Activated naive CD8-positive, alpha-beta T cell treated with anti-CD3 and anti-CD28 coated beads, Interleukin-2, amount 10 ng/mL, durations not matched to agents 7 days and 5 days (primary cell): ENCODE results near the gene STK17B. TPM values are rescaled to one million over a fixed set of nuclear protein-coding genes. Genes with fewer than 3 reads are reported as not detected.
"Not testable (repeated sequence)": the region's sequence is repeated elsewhere in the genome, so short reads cannot be mapped to it uniquely, and the experiment has no call there.

Experiments
- ATAC-seq: fragments of 150-1000 bp; cut with Tn5 transposase; one replicate; pipeline ENCODE4 v1.10.0; 2021; ENCODE audit warnings: low read depth, moderate library complexity
- POLR2A ChIA-PET: fragments of 350-600 bp; sonication (Branson Sonifier 250); formaldehyde crosslinking; loops from one replicate; lab custom pipeline; 2021; ENCODE audit warnings: antibody characterized with exemption; lab: Charles Lee
- DNase-seq: peaks from one replicate; pipeline ENCODE4 v3.0.0; 2021
- H3K27ac Mint-ChIP-seq: one replicate; pipeline ENCODE4 v1.8.0; 2022; ENCODE audit warnings: mild to moderate bottlenecking, mixed read lengths
- H3K27me3 Mint-ChIP-seq: one replicate; pipeline ENCODE4 v1.8.0; 2022; ENCODE audit warnings: mild to moderate bottlenecking, moderate library complexity, mixed read lengths
- H3K36me3 Mint-ChIP-seq: one replicate; pipeline ENCODE4 v1.8.0; 2021; ENCODE audit warnings: mild to moderate bottlenecking, mixed read lengths
- H3K4me1 Mint-ChIP-seq: one replicate; pipeline ENCODE4 v1.8.0; 2021; ENCODE audit warnings: mixed read lengths
- H3K4me3 Mint-ChIP-seq: one replicate; pipeline ENCODE4 v1.8.0; 2022; ENCODE audit warnings: mild to moderate bottlenecking, moderate library complexity, mixed read lengths
- H3K9me3 Mint-ChIP-seq: one replicate; pipeline ENCODE4 v1.8.0; 2021; ENCODE audit warnings: mixed read lengths
- total RNA-seq, 2 experiments: library from RNA; stranded (reverse); gene quantifications; one replicate each; pipeline ENCODE4 v1.2.3, GENCODE V29; 2021

STK17B gene
- total RNA-seq, 2 experiments from 2014 or later = 476 to 483 TPM

- DNase-seq (no peak), ATAC-seq (no peak)
- POLR2A ChIA-PET = interaction anchor here (0.7 to 2.4 kb wide), 10 partner anchors 10 to 60 kb away, joined by 3 to 9 read pairs (median 6); partner anchors contain the start of gene STK17B
- H3K4me1 Mint-ChIP-seq = peaks cover 23% of the 10 kb centered on the region
- H3K36me3 Mint-ChIP-seq = peaks cover 6% of the 10 kb centered on the region
- no peaks in the 10 kb centered on the region for H3K9me3 Mint-ChIP-seq
- H3K27ac Mint-ChIP-seq = peak overlapping the region; percentile 70
- H3K27me3 Mint-ChIP-seq = no peaks in the 10 kb centered on the region
- H3K4me3 Mint-ChIP-seq = peak overlapping the region; percentile 67
Measured at GRCh38 chr2:196201229-196202009, 30.0 kb upstream of the STK17B start.

DNA sequence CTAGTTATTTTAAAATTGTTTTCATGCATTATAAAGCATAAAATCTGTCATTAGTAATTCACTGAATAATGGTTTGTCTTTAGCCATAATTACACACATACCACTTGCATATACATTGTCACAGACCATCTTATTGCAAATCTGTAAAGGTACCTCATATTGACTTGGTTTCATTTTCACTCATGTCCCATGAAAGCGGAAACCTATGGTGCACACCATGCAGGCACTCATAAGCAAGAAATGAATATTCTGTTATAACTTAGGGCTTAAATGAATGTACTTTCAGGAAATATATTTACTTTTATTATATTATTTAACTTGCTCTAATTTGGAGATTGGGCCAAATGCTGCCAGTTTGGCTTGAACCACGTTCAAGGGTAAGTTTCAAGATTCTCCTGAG, 29.2 kb upstream of the STK17B start:
- peak; percentile 99 for ATAC-seq
- Mint-ChIP-seq H3K4me3 (peak overlapping the region; percentile 53), H3K27ac (peak overlapping the region; percentile 68), H3K9me3 (no peaks in the 10 kb centered on the region), H3K36me3 (peaks cover 11% of the 10 kb centered on the region), H3K27me3 (no peaks in the 10 kb centered on the region), H3K4me1 (peaks cover 25% of the 10 kb centered on the region)
- POLR2A ChIA-PET = interaction anchor here (1.0 to 2.4 kb wide), 7 partner anchors 11 to 30 kb away, joined by 3 to 9 read pairs (median 6); partner anchors contain the start of gene STK17B
- no peak for DNase-seq

DNA sequence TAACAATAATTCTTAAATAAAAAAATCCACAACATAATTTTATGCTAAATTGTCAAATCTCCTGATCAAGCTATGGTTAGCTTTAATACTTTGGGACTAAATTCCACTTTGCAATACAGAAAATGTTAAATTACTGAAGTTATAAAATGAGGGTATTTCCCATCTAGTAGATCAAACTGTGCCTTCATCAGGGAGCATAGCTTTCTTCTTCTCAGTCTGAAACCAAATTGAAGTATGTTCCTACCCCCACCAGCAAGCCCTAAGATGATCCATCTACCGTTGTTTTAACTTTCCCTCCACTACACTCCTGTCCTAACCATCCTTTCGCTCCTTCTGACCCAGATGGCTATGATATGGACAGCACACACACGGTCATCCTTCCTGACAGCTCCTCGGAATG, 24.4 kb upstream of the STK17B start:
- Mint-ChIP-seq H3K4me1 (peaks cover 27% of the 10 kb centered on the region), H3K36me3 (peaks cover 20% of the 10 kb centered on the region), H3K9me3 (peaks cover 5% of the 10 kb centered on the region), H3K4me3 (no peak overlapping the region), H3K27ac (no peak overlapping the region), H3K27me3 (peaks cover 1% of the 10 kb centered on the region)
- DNase-seq (no peak), ATAC-seq (no peak)
- POLR2A ChIA-PET = interaction anchor here (0.6 to 1.5 kb wide), 4 partner anchors 9 to 25 kb away, joined by 3 to 5 read pairs (median 4); partner anchors contain the start of gene STK17B

- no peak for ATAC-seq
- H3K36me3 Mint-ChIP-seq = peaks cover 20% of the 10 kb centered on the region
- H3K27ac Mint-ChIP-seq = peak overlapping the region; percentile 36
Measured at GRCh38 chr2:196195302-196195701, 23.9 kb upstream of the STK17B start.

GRCh38 chr2:196191541-196191940, 20.2 kb upstream of the STK17B start:
- H3K4me3 Mint-ChIP-seq = no peak overlapping the region
- H3K27me3 Mint-ChIP-seq = peaks cover 1% of the 10 kb centered on the region
- H3K9me3 Mint-ChIP-seq = peaks cover 12% of the 10 kb centered on the region
- no peak for DNase-seq
- H3K27ac Mint-ChIP-seq = no peak overlapping the region
- peaks cover 41% of the 10 kb centered on the region for H3K4me1 Mint-ChIP-seq
- peaks cover 33% of the 10 kb centered on the region for H3K36me3 Mint-ChIP-seq
- POLR2A ChIA-PET = interaction anchor here (0.6 to 1.3 kb wide), 3 partner anchors 7 to 39 kb away, joined by 3 to 6 read pairs (median 4); no protein-coding TSS in a partner anchor
- ATAC-seq = no peak

More at GRCh38 chr2:196195302-196195701, 23.9 kb upstream of the STK17B start:
- H3K4me3 Mint-ChIP-seq = peak overlapping the region; percentile 33
- H3K27me3 Mint-ChIP-seq = peaks cover 1% of the 10 kb centered on the region
- DNase-seq = no peak
- H3K4me1 Mint-ChIP-seq = peaks cover 27% of the 10 kb centered on the region
- POLR2A ChIA-PET = interaction anchor here (1.1 to 1.5 kb wide), 3 partner anchors 9 to 24 kb away, joined by 3 to 5 read pairs (median 4); partner anchors contain the start of gene STK17B
- peaks cover 5% of the 10 kb centered on the region for H3K9me3 Mint-ChIP-seq

GRCh38 chr2:196187898-196188458, 16.6 kb upstream of the STK17B start:
- no peak overlapping the region for H3K4me3 Mint-ChIP-seq
- peaks cover 50% of the 10 kb centered on the region for H3K4me1 Mint-ChIP-seq
- H3K27ac Mint-ChIP-seq = no peak overlapping the region
- peaks cover 28% of the 10 kb centered on the region for H3K36me3 Mint-ChIP-seq
- H3K27me3 Mint-ChIP-seq = peaks cover 1% of the 10 kb centered on the region
- POLR2A ChIA-PET = interaction anchor here (0.9 kb wide), 1 partner anchor 10 kb away, joined by 3 read pairs; no protein-coding TSS in a partner anchor
- ATAC-seq (no peak), DNase-seq (no peak)
- H3K9me3 Mint-ChIP-seq = peaks cover 12% of the 10 kb centered on the region

- not testable (repeated sequence) for H3K27ac Mint-ChIP-seq, H3K9me3 Mint-ChIP-seq, H3K27me3 Mint-ChIP-seq, DNase-seq, H3K4me3 Mint-ChIP-seq, ATAC-seq
- peaks cover 57% of the 10 kb centered on the region for H3K4me1 Mint-ChIP-seq
- POLR2A ChIA-PET = interaction anchor here (0.7 to 0.9 kb wide), 2 partner anchors 9 to 10 kb away, joined by 3 read pairs; no protein-coding TSS in a partner anchor
- H3K36me3 Mint-ChIP-seq = peaks cover 22% of the 10 kb centered on the region
Measured at GRCh38 chr2:196187175-196187700, 15.9 kb upstream of the STK17B start.

DNA sequence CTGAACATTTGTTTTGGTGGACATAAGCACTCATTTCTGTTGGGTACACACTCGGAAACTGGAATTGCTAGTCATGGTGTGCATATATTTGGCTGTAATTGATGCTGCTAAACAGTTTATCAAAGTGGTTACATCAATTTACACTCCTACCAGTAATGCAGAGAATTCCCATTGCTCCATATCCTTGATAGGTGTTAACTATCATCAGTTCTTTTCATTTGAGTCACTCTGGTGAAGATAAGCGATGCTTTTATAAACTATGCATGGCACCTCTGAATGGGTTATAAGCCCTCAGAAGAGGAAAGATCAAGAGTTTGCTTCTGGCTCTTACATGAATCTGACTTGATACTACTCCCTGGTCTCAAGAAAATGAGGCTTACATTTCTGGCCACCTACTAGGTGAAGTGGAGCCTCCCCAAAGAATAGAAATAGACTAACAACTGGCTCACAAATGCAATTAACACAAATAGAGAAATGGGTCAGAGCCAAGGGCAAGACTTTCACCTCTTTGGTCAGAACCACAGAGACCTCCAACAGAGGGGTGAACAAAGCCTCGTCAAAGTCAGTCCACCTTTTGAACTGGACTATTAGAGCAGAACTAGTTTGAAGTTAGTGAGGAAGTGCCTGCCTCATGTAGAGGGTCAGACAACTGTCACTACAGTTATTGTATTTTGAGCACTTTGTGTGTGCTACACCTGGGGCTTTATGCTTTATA, 15.0 kb upstream of the STK17B start:
- ATAC-seq (no peak), DNase-seq (no peak)
- POLR2A ChIA-PET = interaction anchor here (0.7 kb wide), 2 partner anchors 8 to 74 kb away, joined by 3 read pairs; no protein-coding TSS in a partner anchor
- no peaks in the 10 kb centered on the region for H3K27me3 Mint-ChIP-seq
- peaks cover 61% of the 10 kb centered on the region for H3K4me1 Mint-ChIP-seq
- no peak overlapping the region for H3K27ac Mint-ChIP-seq
- H3K36me3 Mint-ChIP-seq = peaks cover 18% of the 10 kb centered on the region
- no peak overlapping the region for H3K4me3 Mint-ChIP-seq
- H3K9me3 Mint-ChIP-seq = peaks cover 7% of the 10 kb centered on the region

DNA sequence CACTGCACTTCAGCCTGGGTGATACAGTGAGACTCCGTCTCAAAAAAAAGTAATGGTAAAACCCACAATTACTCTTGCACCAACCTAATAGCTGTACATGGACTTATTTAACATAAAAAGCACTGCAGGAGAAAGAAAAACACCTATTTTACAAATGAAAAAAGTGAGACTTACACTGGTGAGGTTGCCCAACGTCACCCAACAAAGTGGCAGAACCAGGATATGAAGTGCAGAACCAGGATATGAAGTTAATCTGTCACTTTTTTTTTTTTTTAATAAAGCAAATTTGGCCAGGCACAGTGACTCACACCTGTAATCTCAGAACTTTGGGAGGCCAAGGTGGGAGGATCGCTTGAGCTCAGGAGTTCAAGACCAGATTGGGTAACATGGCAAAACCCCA, 13.5 kb upstream of the STK17B start:
- ATAC-seq (no peak), DNase-seq (no peak)
- Mint-ChIP-seq H3K9me3 (peaks cover 7% of the 10 kb centered on the region), H3K4me3 (peak overlapping the region; percentile 58), H3K27ac (peak overlapping the region; percentile 87), H3K27me3 (no peaks in the 10 kb centered on the region), H3K4me1 (peaks cover 59% of the 10 kb centered on the region), H3K36me3 (peaks cover 16% of the 10 kb centered on the region)
- POLR2A ChIA-PET = interaction anchor here (0.6 to 3.6 kb wide), 9 partner anchors 7 to 77 kb away, joined by 3 to 39 read pairs (median 9); partner anchors contain the start of gene STK17B

GRCh38 chr2:196183528-196184231, 12.3 kb upstream of the STK17B start:
- H3K4me1 Mint-ChIP-seq = peaks cover 61% of the 10 kb centered on the region
- ATAC-seq (peak; percentile 64), DNase-seq (no peak)
- H3K27me3 Mint-ChIP-seq = no peaks in the 10 kb centered on the region
- peaks cover 7% of the 10 kb centered on the region for H3K9me3 Mint-ChIP-seq
- peak overlapping the region; percentile 84 for H3K4me3 Mint-ChIP-seq
- peak overlapping the region; percentile 96 for H3K27ac Mint-ChIP-seq
- H3K36me3 Mint-ChIP-seq = peaks cover 16% of the 10 kb centered on the region
- POLR2A ChIA-PET = interaction anchor here (0.6 to 3.9 kb wide), 18 partner anchors 9 to 719 kb away, joined by 3 to 39 read pairs (median 6); partner anchors contain the start of gene STK17B

GRCh38 chr2:196183172-196183473, 11.7 kb upstream of the STK17B start:
- POLR2A ChIA-PET = interaction anchor here (0.8 to 3.9 kb wide), 17 partner anchors 9 to 93 kb away, joined by 3 to 39 read pairs (median 6); partner anchors contain the start of gene STK17B
- Mint-ChIP-seq H3K27me3 (no peaks in the 10 kb centered on the region), H3K4me1 (peaks cover 62% of the 10 kb centered on the region), H3K36me3 (peaks cover 16% of the 10 kb centered on the region), H3K9me3 (peaks cover 7% of the 10 kb centered on the region), H3K4me3 (peak overlapping the region; percentile 84), H3K27ac (peak overlapping the region; percentile 96)
- DNase-seq (no peak), ATAC-seq (peak; percentile 34)
